Measurements from ENCODE around the gene CDH13. TPM values are rescaled to one million over a fixed set of nuclear protein-coding genes. Genes with fewer than 3 reads are reported as not detected.

CDH13 gene
- polyA plus RNA-seq, 5 donors: 2.5 to 4.6 (median 3.3) TPM

DNA sequence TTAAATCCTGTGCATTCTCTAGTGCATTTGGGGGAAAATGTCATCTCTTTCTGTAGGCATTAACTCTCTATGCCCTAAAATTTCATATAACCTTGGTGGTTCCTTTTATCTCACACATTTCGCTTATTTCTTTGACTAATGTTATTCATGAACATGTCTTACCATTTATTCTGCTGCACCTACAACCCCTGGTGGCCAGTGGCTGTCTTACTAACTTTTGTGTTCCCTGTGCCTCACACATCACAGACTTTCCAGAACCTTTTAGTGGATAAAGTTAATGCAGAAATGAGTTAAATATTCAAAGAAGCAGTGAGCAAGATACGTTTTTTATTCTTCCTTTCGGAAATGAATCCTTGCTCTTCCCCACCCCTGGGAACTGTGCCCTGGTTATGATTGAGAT, 111.9 kb downstream of the CDH13 start:
- DNase-seq: no peak

DNA sequence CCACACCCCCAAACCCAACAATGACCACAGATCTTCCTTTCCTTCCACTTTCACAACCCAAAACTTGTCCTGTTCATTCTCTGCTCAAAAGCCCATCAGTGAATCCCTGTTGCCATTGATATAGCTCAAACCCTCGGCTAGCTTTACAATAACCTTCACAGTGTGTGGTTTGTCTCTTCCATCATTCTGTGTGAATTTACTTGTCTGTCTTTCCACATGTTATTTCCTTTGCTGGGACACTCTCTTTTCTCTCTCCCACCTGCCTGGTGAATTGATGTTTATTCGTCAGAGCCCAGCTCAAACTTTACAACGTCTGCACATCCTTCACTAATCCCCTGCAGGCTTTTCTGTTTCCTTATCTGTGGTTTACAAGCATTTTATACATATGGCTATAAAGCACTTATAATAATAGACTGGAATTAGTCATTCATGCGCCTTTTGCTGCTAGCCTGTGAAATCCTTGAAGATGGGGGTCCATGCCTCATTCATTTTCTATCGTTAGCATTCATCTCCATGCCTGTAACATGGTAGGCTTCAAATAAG, 114.4 kb downstream of the CDH13 start:
- DNase-seq: no peak

DNA sequence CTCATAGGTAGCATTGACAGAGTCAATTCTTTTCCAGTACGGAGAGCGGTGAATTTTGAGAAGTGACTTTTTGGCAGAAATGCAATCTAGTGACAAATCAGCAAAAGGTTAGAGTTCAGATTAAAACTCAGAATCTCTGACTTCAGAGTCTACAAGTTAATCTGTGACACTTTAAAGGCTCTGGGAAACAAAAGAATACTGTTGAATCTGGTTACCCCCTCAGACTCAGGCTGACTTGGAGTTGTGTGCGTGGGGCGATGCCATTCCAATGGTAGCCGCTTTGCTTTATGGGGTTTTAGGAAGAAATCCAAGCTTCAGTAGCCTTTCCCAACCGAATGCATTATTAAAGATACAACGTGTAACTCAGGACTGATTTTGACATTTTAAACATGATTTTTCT, 118.2 kb downstream of the CDH13 start:
- no peak for DNase-seq

DNA sequence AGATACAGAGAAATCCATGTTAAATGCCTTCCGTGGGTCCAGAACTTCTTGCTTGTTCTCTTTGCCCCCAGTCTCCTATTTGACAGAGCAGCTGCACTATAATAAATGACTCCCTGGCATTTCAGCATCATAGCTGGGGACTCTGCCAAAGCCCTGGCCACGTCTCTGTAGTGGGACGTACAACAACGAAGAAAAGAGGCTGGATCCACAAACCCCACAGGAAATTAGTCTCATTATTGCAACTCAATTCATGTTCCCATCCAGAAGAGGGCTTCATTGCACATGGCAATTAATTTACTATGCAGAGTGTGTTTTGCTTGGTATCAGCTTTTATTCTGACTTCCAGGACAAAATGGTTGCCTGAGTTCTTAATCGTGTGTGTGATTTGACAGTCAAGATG, 121.3 kb downstream of the CDH13 start:
- no peak for DNase-seq

DNA sequence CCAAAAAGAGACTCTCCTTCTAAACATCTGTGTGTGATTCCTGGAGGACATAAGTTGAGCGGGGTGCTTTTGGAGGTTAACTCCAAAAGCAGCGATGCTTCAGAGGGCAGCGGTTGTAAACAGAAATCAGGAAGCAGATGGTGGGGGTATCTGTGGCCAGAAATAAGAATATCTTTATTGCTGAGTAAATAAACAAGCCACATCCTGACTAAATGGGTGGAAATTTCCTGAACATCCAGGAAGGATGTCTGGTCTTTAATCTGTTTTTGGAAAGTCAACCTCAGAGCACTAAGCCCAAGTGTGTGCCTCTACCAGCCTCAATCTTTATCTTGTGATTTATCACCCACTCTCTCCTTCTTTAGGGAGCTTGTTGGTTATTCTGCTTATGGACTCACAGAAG, 123.3 kb downstream of the CDH13 start:
- DNase-seq: no peak

DNA sequence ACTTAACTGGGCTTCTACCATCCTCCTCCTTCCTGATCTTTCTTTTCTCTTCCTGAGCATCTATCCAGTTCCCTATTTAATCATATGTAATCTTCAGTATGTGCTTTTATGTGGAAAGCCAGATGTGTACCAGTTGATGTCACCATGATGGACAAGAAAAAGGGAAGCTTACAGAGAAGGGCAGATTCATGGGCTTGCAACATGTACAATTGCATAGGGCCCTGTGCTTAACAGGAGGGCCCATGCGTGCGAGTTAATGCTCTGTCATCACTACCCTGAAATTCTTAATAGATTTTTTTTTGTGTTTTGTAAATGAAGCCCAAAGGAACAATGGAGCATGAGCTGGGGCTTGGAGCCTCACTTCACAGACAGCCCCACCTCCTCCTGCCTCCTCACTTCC, 124.3 kb downstream of the CDH13 start:
- DNase-seq: no peak

DNA sequence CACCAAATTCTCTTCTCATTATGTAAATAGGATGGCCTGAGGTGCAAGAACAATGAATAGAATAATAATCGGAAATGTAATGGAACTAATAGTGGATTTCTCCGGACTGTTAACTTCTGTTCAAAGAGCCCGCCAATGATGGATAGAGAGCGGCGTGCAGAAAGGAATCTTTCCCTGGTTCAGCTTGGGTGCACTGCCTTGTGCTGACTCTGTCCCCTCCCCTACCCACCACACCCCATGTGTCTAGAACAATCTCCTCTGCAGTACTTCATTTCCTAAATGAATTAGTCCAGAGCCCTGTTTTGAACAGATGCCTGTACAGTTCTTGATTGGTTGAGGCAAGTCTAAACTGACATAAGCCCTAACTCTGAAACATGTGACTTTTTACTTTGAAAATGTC, 125.4 kb downstream of the CDH13 start:
- DNase-seq: no peak

DNA sequence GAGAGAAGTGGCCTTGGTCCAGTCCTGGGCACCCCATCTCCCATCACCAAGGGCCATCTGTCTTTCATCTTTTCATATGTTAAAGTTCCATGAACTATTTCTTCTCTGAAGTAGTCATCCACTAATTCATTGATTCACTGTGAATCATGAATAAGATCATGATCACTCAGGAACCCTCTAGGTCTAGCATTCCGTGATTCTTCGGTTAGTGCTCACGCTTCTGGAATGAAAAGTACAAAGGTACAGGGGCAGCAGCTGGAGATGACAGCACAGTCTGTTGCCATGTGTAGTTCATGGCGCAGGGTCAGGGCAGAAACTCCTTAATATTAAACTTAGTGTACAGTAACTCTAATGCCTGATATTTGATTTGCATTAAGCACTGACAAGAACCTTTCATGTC, 127.1 kb downstream of the CDH13 start:
- no peak for DNase-seq

DNA sequence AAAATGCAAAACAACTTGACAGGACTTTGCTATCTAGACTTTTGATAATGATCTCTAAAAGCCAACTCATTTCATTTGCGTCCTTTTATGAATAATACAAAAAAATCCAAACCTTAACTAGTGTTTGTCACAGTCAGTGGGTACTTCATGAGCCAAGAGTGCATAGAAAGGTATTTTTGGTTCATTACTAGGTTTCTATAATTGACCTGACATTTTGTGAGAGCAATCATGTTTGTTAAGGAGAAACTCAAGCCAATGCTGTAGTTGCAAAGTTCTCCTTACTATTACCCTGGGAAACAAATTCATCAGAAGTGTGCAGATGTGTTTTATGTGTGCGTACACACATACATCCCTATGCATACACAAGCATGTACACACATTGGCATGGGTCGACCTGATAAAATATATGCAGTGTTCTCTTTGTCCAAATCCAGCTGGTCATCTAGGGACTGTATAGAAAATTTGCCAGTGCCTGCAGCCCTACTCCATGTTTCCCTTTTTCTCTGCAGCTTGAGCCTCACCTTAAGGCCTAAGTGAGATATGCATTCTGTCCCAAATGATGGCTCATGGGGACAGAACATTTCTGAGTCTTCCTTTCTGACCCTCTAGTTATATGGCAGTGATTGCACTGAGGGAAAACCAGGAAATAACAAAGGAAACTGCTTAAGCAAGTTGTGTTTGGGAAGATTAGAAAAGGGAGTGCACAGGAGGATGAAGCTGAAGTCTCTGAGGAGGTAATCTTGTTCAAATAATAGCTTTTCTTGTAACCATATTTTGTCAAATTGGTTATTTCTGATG, 128.1 kb downstream of the CDH13 start:
- no peak for DNase-seq

DNA sequence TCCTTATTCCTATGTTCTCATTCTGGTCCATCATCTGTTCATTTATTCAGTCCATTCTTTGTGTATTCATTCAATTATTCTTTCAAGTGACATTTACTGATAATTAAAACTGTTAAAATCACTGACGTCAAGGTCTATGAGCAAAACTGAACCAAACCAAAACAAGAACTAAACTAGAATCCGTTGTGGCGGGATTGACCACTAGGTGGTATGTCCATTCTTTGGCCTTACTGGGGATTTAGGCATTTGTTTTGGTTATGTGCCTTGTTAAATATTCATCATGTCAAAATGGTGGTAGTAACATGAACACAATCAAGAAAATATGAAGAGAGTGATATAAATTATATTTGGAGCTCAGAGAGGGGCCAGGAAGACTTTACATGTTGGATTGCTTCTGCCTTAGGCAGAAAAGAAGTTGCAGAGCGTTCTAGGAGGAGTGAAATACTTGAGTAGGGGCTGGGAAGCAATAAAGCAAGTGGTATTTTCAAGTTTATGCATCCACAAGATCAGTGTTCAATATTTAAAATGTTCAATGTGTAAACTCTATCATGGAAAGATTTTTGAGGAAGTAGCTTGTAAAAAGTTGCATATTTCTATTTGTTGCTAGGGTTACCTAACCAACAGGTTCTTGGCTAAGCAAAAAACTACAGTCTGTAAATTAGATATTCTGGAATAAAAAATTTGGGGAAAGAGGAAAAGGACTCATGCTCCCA, 129.0 kb downstream of the CDH13 start:
- no peak for DNase-seq

DNA sequence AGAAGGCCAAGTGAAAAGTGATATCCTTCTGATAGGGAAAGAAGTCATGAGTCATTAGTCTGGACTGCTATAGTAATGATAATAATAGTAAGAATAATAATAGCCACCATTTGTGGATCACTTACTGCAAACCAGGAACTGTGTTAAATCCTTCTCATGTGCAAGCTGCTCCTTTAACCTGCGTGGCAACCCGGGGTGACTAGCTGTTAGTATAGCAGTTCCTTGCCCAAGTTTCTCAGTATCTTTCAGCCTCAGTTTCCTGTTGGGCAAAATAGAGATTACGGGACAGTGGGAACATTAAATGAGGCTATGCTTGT, 129.5 kb downstream of the CDH13 start:
- DNase-seq: no peak

DNA sequence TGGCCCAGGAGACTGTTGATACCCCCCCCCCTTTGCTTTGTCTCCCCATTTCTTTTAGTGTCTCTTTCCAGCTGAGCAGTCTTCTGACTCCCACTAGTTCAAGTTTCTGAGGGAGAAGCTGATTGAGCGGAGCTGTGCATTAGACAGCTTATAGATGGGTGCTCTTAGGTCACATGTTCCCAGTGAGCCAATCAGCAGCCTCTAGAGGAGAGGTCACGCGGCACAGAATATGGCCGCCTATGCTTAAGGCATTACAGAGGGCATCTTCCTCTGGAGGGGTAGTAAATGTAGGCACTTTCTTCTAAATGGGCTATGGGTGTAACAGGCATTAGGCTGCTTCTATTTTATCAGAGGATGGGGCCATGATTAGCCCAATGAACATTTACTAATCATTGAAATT, 131.6 kb downstream of the CDH13 start:
- no peak for DNase-seq

DNA sequence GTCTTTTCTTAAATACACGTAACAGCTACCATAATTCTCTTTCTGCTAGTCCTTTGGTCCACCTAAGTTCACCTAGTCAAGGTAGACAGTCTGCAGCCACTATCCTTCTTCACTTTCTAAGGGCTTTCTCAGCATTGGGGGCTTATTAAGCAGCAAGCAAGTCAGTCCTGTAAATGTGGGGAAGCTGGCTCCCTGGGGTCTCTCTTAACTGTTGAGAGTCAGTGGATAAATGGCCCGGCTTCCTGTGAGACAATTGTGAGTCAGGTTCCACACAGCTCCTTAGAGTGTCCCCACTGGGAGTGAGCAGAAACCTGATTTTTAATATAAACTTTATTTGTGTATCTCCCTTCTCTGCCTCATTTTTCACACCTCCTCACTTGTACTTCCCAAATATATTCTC, 132.1 kb downstream of the CDH13 start:
- DNase-seq: no peak

DNA sequence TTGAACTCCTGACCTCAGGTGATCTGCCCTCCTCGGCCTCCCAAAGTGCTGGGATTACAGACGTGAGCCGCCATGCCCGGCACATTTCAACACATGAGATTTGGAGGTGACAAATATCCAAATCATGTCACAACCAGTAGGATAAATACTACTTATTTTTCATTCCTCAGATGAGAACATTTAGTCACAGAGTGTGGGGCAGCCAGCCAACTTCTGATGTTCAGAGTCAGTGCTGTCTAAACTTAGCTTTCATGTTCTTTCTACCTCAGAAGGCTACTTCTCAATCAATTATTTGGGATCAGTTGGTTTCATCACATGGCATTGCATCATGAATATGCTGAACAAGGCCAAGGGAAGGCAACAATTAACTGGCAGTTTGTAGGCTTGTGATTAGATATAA, 134.5 kb downstream of the CDH13 start:
- no peak for DNase-seq

DNA sequence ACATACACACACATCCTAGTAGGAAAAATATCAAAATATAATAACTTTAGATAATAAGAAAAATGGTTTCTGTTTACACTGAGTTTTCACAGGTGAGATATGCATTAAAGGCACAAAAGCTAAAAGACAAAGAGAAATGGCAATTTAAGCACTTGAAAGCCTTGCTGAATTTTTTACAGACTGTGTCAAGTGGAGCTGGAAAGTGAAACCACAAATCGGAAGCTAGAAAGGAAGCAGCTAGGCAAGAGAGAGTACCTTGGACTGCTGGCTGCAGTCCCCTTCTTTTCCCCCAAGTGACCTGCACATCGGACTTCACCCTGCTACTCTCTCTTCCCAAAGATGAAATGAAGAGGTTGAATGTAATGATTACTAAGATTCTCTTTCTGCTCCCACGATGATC, 135.1 kb downstream of the CDH13 start:
- DNase-seq: no peak

DNA sequence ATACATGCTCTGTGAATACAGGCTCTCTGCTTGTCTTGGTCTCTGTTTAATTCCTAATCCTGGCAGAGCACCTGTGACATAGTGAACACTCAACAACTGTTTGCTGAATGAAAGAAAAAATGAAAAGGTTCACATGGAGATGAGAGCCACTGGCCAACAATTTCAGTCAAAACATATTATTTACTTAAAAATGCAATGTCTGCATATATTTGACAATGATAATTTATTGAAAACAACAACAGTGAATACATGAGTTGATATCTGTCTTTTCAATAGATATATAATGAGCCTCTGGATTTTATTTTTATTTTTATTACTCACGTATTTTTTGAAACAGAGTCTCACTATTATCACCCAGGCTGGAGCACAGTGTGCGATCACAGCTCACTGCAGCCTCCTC, 136.6 kb downstream of the CDH13 start:
- no peak for DNase-seq

DNA sequence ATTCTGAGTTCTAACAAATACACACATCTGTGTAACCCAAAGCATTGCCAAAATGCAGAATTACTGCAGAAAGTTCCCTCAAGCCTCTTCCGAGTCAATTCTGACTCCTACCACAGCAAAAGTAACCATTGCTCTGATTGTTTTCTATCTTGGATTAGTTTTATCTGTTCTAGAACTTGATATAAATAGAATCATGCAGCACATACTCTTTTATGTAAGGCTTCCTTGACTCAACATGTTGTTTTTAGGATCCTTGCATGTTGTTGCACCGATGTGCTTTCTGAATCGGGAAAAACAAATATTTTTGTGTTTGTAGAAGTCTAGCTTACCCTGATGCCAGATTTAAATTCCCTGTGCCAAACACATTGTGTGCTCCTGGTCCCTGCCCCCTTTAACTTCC, 140.4 kb downstream of the CDH13 start:
- no peak for DNase-seq

DNA sequence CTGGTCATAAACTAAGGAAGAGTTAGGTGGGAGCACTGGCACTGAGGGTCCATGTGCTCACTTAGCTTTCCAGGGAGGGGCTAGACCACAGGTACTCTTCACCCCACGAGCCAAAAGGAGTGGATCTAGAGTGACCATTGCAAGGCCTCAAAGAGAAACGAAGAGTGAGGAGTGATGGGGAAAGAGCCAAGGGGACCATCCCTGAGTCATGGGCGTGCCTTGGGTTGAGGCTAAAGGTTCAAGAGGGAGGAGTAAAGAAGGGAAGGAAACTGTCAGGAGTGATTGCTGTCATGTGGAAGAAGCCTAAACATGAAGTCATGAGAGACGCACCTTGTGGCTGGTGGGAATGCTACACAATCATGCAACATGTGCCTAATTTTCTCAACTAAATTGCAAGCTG, 141.0 kb downstream of the CDH13 start:
- no peak for DNase-seq

DNA sequence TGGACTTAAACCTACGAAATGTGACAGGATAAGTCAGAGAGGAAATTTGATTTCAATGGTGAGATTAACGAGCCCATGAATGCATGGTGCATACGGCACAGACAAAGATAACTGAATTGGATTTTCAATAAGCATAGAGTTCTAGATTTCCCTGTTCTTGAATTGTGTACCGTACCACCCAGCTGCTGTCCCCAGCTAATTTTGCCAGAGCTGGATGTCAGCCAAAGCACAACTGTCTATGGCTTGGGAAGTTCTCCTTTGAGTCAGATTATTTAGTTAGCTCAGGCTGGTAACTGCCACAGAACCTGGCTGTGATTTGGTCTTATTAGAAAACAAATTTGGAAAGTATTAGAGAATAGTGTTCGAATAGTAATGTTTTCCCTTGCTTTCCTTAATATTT, 143.1 kb downstream of the CDH13 start:
- DNase-seq: no peak

DNA sequence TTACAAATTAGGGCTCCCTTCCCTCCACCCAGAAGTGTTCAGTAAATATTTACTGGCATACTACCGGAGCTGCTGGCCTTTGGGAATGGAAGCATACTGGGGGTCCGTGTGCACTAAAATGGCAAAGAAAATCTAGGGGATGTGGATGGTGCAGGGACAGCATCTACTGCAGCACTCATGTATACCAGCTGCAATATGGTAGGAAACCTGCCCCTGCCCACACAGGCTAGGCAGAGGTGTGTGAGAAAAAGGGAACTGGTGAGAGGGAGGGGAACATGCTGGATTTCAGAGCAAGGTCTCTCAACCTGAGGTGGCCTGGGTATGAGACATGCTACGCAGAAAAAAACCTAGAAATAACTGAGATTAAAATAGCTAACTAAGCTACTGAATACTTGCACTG, 145.4 kb downstream of the CDH13 start:
- no peak for DNase-seq

DNA sequence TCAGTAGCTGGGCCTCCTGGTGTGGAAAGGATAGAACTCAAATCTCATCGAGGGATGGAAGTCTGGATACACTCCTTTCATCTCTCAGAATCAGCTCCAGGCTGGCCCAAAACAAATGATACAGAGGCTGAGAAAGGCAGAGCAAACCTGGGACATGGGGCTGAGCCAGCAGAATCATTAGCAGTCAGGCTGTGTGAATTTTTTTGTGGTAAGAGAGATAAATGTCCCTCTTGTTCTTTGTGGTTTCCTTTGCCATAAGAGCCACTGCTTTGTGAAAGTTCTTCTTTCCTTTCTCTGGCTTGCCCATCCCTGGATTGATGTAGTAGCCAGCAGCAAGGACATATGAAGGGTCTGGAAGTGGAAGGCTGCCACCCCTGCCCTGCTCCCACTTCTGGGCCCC, 146.2 kb downstream of the CDH13 start:
- no peak for DNase-seq

DNA sequence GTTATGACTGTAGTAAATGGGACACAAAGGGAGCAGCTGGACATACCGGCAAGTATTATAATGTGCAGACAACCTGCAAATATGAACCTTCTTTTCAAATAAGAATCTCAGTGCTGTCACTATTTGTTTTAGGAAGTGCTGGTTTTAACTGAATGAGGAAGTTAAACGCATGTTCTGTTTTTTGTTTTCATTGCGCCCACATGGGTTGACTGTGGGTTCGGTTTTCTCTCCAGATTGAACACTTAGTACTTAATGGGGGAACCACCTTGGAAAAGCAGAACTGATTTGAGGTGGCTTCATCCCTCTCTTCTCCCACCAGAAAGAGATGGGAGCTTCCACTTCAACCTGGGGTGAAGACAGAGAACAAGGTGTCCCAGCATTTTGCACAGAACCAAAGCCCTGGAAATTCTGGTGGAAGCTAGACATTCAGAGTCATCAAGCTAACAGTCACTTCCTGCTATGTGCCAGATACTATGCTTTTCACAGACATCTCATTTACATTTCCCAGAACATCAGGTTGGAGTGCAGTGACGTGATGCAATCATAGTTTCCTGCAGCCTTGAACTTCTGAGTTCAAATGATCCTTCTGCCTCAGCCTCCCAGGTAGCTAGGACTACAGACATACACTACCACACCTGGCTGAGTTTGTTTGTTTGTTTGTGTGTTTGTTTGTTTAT, 149.8 kb downstream of the CDH13 start:
- no peak for DNase-seq

DNA sequence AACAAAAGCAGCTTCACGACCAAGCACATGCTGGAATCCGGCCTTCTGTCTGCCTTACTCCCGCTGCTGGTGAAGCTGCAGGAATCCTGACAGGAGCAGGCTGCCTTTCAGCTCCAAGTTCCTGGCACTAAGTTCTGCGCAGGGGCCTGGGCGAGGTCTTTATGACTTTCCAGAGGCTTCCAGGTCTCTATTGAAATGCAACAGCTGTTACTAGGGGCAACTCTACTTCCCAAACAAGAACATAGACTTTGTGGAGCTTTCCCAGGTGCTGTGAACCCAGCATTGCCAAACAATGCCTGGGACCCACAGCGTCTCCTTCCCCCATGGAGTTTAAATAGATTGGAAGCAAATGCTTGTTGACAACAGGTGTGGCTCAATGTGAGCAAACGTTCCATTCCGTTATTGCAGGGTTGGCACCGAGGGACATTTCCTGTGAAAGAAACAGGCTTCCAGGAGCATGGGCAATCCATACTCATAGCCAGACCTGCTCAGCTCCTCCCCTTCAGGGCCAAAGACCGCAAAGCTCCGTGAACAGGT, 156.0 kb downstream of the CDH13 start:
- no peak for DNase-seq
